Measurements from ENCODE around the gene MATN1.

GRCh38 chr1:30694280-30695175, 28.9 kb downstream of the MATN1 start:
- TF ChIP-seq CTCF (IDR thresholded peaks at IDR 0.05) (no peak), POLR2A (IDR thresholded peaks at IDR 0.05) (no peak), EP300 (IDR thresholded peaks at IDR 0.05) (no peak)
